Suppressor macrophage treated with lipopolysaccharide for 1 hour (primary cell): ENCODE measurements around the gene KIF22.

Experiments used
- DNase-seq, 3 donors: peaks; one replicate each; pipeline ENCODE4 v3.0.0-alpha.2; 2020 to 2022

The KIF22 gene

GRCh38 chr16:29842732-29843346 lies 52.3 kb downstream of the KIF22 start:
- no peak for DNase-seq

DNA sequence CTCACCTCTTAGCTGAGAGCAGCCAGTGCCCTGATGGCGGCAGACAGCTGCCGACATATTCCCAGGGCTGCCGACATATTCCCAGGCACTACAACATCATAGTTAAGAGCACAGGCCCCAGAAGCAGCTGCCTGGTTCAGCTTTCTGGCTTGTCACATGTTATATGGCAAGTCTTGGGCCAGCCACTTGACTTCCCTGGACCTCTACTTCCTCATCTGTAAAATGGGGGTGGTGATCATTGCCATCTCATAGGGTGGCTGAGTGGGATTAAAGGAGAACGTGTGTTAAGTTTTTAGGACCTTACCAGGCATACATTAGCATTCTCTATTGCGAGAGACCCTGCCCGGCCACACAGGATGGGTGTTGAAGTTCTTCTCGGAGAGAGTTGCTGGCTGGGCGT lies 53.4 kb downstream of the KIF22 start:
- peak in 1 of 3 donors; percentile 16 for DNase-seq

DNA sequence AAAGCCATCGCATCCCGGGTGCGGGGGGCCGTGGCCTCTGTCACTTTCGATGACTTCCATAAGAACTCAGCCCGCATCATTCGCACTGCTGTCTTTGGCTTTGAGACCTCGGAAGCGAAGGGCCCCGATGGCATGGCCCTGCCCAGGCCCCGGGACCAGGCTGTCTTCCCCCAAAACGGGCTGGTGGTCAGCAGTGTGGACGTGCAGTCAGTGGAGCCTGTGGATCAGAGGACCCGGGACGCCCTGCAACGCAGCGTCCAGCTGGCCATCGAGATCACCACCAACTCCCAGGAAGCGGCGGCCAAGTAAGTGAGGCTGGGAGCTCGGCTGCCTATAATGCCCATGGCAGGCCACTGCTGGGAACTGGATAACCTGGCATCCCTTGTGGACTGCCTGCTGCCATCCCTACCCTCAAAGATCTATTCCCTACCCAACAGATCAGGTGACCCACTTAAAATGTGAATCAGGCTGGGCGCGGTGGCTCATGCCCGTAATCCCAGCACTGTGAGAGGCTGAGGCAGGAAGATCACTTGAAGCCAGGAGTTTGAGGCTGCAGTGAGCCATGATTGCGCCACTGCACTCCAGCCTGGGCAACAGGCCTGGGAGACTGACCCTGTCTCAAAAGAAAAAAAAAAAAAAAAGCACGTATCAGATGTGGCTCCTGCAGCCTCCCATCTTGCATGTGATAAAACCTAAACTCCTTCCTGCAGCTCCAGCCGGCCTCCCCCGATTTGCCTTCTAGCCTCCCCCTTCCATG lies 54.2 kb downstream of the KIF22 start:
- DNase-seq = no peak

DNA sequence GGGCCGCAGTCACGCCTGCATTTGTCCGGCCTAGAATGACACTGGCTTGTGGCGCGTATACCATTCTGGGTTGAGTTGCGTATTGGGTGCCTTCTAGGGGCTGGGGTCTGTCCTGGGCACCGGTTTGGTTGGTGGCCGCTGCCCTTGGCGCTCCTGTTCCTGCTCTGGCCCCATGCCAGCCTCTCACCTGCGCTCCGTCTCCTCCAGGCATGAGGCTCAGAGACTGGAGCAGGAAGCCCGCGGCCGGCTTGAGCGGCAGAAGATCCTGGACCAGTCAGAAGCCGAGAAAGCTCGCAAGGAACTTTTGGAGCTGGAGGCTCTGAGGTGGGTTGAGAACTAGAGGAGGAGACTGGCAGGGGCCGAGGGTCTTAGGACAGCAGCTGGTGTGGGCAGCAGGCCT lies 55.1 kb downstream of the KIF22 start:
- DNase-seq = no peak

DNA sequence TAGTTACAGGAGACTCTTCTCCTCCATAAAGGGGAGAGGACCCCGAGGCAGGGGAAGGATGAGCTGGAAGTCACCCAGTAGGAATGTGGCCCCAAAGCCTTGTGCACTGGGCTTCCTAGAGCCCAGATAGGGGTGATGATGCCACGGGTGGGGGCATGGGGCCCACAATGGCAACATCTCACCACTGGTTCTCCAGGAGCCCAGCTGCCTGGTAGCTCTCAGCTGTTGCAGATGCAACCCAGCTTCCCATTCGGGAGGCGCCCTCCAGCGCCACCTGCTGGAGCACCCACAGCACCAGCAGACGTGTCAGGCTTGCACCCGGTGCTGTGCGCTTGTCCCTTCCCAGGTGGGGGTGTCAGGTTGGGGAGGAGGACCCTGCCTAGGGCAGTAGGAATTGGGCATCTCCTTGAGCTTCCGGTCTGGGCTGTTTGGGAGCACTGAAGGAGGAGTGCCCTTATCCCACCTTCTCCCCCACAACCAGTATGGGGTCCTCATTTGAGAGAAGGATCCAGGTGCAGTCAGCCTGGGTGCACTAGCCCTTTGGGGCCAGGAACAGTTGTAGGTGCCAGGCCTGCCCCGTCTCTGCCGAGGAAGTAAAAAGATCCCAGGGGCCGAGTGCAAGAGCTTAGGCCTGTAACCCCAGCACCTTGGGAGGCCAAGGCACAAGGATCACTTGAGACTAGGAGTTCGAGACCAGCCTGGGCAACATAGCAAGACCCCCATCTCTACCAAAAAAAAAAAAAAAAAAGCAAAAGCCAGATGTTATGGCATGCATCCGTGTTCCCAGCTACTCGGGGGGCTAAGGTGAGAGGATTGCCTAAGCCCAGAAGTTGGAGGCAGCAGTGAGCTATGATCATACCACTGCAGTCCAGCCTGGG lies 58.1 kb downstream of the KIF22 start:
- DNase-seq = peak; percentile 77 to 89 (median 77)

DNA sequence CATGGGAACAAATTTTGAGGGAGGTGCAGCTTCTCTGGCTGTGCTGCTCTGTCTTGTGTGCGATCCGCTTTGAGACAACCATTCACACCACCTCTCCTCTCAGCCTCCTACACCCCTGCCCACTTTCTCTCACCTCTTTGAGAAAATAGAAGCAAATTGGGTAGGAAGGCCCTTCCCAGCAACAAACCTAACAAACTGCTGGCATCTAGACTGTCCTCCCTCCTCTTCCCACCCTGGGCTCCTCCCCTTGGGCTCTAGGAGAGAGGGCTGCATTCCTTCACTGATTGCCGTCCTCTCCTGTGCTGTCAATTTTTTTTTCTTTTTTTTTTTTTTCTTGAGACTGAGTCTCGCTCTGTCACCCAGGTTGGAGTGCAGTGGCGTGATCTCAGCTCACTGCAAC lies 59.0 kb downstream of the KIF22 start:
- DNase-seq = no peak

DNA sequence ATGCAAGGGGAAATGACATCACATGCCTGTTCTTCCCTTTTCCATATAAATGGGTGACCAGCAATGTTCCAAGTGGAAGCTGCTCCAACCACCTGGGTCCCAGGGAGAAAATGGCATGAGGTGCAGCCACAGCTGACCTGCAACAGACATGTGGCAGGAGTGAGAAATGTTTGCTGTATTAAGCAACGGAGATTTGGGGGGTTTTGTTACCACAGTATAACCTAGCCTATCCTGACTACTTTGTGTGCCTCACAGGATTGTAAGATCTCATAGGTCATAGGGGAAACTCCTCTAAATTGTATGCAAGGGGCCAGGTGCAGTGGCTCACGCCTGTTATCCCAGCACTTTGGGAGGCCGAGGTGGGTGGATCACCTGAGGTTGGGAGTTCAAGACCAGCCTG lies 60.4 kb downstream of the KIF22 start:
- no peak for DNase-seq

GRCh38 chr16:29852654-29853053 lies 62.1 kb downstream of the KIF22 start:
- DNase-seq = peak; percentile 51 to 69 (median 57)

DNA sequence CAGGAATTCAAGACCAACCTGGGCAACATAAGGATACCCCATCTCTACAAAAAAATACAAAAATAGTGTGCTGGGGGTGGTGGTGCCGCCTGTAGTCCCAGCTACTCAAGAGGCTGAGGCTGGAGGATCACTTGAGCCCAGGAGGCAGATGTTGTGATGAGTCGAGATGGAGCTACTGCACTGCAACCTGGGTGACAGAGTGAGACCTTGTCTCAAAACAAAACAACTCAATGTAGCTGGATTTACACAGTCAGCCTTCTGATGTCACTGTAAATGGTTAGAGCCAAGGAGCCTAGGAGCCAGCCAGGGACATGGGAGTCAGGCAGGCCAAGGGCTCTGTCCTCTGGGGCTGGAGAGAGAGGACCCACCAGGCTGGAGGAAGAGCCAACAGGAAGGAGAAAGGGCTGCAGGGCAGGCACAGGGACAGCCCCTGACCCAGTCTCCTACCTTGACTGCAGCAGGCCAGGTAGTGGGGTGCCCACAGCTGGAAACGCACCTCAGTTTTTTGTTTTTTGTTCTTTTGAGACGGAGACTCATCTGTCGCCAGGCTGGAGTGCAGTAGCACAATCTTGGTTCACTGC lies 64.1 kb downstream of the KIF22 start:
- DNase-seq = no peak
